GM19452 (cell line): ENCODE data around the gene PLIN3.
"Not testable (repeated sequence)": the region's sequence is repeated elsewhere in the genome, so short reads cannot be mapped to it uniquely, and the experiment has no call there.

ENCODE experiments used
- ATAC-seq: cut with Tn5 transposase; IDR thresholded peaks from one replicate; pipeline ENCODE4 v1.9.1; 2021; ENCODE audit not compliant: unreplicated experiment

PLIN3 gene

GRCh38 chr19:4867534-4868285 is at the start of gene PLIN3:
Gene PLIN3, minus strand, starts transcription at chr19:4867667. Its CDS starts 6,273 bp downstream, at chr19:4861394.
- no peak for ATAC-seq

GRCh38 chr19:4916292-4917082 is 49.0 kb upstream of the PLIN3 start:
- no peak for ATAC-seq

- no peak for ATAC-seq
Observed at GRCh38 chr19:4914736-4915501, 47.5 kb upstream of the PLIN3 start.

GRCh38 chr19:4913996-4914735 is 46.7 kb upstream of the PLIN3 start:
- no peak for ATAC-seq

- ATAC-seq: no peak
Observed at GRCh38 chr19:4911786-4912672, 44.6 kb upstream of the PLIN3 start.

GRCh38 chr19:4911314-4911713 is 43.8 kb upstream of the PLIN3 start:
- no peak for ATAC-seq

GRCh38 chr19:4910594-4911281 is 43.3 kb upstream of the PLIN3 start:
- no peak for ATAC-seq

- peak; percentile 63 for ATAC-seq
Observed at GRCh38 chr19:4909897-4910593, 42.6 kb upstream of the PLIN3 start.

- ATAC-seq: peak; percentile 8
Observed at GRCh38 chr19:4909156-4909896, 41.9 kb upstream of the PLIN3 start, which contains the start of gene UHRF1. Gene UHRF1, plus strand, starts transcription at chr19:4909501. Its CDS starts 1,385 bp downstream, at chr19:4910886.

GRCh38 chr19:4908781-4909155 is 41.3 kb upstream of the PLIN3 start:
- no peak for ATAC-seq

GRCh38 chr19:4908360-4908759 is 40.9 kb upstream of the PLIN3 start:
- no peak for ATAC-seq

GRCh38 chr19:4906963-4907362 is 39.5 kb upstream of the PLIN3 start:
- ATAC-seq: no peak

- ATAC-seq: no peak
Observed at GRCh38 chr19:4904481-4904880, 37.0 kb upstream of the PLIN3 start.

GRCh38 chr19:4902796-4903195 is 35.3 kb upstream of the PLIN3 start, which contains the start of gene ARRDC5:
Gene ARRDC5, minus strand, starts transcription at chr19:4902896. Its CDS starts 71 bp downstream, at chr19:4902825.
- ATAC-seq: no peak

GRCh38 chr19:4900879-4901278 is 33.4 kb upstream of the PLIN3 start:
- ATAC-seq: not testable (repeated sequence)

- ATAC-seq: no peak
Observed at GRCh38 chr19:4897146-4897545, 29.7 kb upstream of the PLIN3 start.

GRCh38 chr19:4896372-4896771 is 28.9 kb upstream of the PLIN3 start:
- ATAC-seq: no peak

- ATAC-seq: not testable (repeated sequence)
Observed at GRCh38 chr19:4892962-4893361, 25.5 kb upstream of the PLIN3 start.
